ENCODE measurements around the gene HOXA13.

DNA sequence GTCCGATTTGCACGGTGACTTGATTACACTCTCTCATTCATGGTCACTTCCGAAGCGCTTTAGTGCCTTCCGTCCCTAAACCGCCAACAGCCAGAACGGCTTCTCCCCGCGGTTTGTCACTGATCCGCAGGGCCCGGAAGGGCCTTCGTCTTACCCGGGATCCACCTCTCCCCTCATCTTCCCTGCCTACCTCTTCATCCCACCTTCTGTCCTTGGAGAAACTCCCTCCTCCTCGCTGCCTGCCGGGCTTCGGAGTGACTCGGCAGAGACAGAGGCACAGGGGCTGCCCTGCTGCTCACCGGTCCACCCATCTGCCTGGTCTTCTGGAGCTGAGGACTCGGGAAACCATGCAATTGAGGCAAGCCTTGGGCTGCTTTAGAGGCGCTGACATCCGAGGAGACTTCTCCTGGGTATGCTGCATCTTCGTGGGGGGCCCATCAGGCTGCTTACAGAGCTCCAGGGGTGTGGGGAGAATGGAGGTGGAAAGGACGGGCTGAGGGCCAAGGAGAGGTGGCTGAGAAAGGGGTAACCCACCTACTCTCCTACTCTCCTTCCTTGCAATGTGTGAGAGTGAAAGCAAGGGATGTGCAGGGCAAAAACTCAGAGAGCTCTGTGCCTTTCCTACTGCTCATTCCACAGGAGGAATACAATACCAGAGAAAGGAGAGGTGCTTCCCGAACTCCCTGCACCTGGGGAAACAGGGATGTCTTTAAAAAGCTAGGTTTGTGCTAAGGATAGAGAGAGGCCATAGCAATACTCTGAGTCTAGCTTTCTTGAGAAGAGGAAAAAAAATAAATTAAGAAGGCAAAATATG is 13.8 kb downstream of the HOXA13 start:
- TF ChIP-seq EZH2 (IDR thresholded peaks at IDR 0.05): no peak
- no peak for TF ChIP-seq POLR2AphosphoS5 (IDR thresholded peaks at IDR 0.05; ENCODE audit: borderline replicate concordance, low read depth, low read length)

Data from SK-N-MC (cell line).